Putamen (tissue), 1 donor: ENCODE data around the gene ELMOD1.

Source experiments
- DNase-seq: peaks from one replicate; pipeline ENCODE4 v3.0.0-alpha.2; 2016; ENCODE audit warnings: low spot score

ELMOD1 gene

DNA sequence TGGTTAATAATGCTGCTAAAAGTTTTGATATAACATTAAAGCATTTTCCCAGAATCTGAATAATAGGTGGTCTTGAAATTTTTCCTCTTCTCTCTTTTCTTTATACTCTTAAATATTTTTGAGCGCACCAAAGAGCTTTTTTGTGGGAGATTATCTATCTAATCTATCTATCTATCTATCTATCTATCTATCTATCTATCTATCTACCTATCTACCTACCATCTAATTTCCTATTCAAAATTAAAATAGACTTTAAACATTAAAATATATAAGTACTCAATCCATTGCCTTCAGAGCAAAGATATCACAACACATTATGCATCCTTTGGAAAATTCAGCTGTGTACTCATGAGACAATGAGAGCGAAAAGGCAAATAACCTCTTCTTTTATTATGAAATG lies 55.8 kb downstream of the ELMOD1 start:
- no peak for DNase-seq

DNA sequence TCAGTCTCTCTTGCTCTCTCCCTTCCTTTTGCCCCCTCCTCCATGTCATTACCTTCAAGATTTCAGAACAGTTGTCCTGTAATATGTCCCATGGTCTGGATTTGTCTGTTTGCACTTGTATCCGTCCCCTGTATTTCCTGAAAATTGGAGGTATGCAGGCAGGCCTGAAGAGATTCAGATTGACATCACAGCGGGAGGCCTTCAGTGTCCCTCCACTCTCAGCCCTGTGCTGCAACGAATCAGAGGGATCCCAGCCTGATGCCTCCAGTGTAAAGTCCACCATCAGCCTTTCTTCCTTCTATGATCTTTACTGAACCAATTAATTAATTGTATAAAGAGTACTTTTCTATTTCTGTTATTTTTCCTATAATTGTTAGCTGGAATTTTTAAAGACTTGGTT lies 57.3 kb downstream of the ELMOD1 start:
- DNase-seq, result no peak

DNA sequence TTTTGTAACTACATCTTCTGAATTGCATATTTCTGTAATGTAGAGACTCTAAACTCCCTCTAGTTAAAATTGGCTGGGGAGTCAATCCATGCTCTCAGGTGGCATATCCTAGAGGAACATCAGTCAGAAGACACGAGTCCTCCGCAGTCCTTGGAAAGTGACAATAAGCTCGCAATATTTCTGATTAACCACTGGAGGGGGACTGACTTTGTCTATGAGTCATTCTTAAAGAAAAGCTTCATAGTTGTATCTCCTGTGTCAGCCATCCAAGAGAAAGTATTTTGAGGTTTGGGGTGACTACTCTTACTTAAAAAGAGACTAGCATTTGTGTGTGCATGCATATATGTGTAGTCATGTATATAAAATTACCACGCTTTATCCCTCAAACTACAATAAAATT lies 60.7 kb downstream of the ELMOD1 start:
- no peak for DNase-seq

- no peak for DNase-seq
Observed at GRCh38 chr11:107653076-107653475, 62.1 kb downstream of the ELMOD1 start.

GRCh38 chr11:107655602-107656001 lies 64.7 kb downstream of the ELMOD1 start:
- no peak for DNase-seq

- no peak for DNase-seq
Observed at GRCh38 chr11:107659310-107659709, 68.4 kb downstream of the ELMOD1 start.

DNA sequence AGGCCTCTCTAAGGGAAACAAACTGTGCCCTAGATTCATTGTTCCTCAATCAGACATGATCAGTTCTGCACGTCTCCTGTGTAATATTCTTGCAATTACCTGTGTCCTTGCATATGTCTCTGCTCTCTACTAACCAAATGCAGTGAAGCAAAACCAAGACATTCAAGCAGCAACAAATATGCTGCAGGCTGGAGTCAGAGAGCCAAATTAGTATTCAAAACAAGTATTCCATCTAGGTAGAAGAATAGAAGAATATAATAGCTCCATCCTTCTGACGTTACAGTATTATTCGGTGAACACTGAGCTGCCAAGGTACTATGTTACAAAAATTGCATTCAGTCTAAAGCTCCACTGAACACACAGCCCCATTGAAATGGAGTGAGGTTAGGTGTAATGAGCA lies 69.1 kb downstream of the ELMOD1 start:
- DNase-seq, result no peak

DNA sequence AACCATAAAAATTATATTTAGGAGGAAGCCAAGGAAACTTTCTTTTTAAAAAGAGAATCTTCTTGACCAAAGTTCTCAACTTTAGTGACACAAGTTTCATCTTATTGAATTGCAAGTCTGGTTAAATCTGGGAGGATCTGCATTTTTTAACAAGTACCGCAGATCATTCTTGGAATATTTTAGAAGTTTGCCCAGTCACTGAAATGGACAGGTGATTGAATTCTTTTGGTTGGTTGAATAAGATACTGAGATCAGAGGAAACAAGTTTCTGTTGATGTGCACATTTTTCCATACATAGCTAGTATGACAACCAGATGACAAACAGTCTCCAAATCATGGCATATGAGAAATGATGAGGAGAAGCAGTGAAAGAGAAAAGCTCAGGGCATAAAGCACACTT lies 70.7 kb downstream of the ELMOD1 start:
- no peak for DNase-seq

GRCh38 chr11:107665018-107665417 lies 74.1 kb downstream of the ELMOD1 start:
- DNase-seq, result no peak

GRCh38 chr11:107666911-107667613 lies 76.1 kb downstream of the ELMOD1 start:
- DNase-seq, result no peak

GRCh38 chr11:107669191-107669740 lies 78.3 kb downstream of the ELMOD1 start:
- DNase-seq, result no peak

- peak; percentile 37 for DNase-seq
Observed at GRCh38 chr11:107669893-107670601, 79.1 kb downstream of the ELMOD1 start.

- DNase-seq, result no peak
Observed at GRCh38 chr11:107675902-107676301, 85.0 kb downstream of the ELMOD1 start.

- DNase-seq, result no peak
Observed at GRCh38 chr11:107676336-107677057, 85.5 kb downstream of the ELMOD1 start.

- DNase-seq, result no peak
Observed at GRCh38 chr11:107677924-107678631, 87.1 kb downstream of the ELMOD1 start.

DNA sequence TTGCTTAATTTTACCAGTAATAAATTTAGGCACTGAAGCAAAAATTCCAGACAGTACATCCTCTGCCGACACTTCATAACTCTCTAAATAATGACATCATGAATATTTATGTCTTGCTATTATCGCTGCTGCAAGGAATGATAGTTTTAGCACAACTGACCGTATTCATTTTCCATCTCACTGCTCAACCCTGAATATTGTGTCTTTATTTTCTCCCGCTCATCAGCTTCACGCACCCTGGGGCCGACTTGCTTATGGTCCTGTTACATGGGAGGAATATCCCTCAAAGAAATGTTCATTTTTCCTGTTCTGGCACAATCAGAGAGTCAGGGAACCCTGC lies 87.7 kb downstream of the ELMOD1 start:
- DNase-seq, result no peak

DNA sequence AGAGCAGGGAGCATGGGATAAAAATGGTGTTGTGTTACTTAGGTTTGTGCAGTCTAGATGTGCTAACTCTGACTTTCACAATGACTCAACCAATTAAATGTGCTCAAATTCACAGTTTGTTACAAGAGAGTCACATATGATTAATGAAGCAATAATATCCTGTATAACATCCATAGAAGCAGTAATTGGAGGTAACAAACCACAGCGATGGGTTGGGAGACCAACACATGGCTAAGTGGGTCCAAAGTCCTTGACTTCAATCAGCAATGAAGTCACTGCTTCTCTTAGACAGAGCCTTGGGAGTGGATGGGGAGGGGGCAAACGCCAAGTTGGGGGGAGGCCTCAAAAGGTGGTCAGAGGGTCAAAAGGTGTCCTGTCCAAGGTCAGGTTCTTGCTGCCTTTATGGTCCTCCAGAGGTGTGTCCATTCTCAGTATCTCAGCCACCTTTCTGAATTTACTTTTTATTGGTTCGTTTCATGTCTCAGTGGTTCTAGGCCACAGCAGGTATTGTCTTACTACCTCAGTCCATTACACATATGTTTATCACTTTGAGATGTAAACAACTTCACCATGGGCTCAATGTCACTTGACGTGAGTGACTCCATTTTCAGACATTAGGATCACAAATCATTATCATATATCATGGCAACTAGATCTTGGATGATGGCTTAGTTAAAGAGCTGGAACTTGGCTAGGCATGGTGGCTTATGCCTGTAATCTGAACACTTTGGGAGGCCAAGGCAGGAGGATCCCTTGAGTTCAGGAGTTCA lies 88.5 kb downstream of the ELMOD1 start:
- no peak for DNase-seq

DNA sequence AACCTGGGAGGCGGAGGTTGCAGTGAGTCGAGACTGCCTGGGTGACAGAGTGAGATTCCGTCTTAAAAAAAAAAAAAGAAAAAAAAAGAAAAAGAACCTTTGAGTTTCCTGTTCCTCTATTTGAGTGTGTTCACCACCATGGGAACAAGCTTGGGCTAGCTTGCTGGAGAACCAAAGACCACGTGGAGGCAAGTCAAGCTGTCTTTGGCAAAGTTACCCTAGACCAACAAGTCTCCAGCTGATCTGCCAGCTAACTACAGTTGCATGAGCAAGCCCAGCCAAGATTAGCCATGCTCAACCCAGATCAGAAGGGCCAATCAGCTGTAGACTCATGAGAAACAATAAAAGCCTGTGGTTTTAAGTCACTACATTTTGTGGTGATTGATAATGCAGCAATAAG lies 91.2 kb downstream of the ELMOD1 start:
- DNase-seq, result no peak

DNA sequence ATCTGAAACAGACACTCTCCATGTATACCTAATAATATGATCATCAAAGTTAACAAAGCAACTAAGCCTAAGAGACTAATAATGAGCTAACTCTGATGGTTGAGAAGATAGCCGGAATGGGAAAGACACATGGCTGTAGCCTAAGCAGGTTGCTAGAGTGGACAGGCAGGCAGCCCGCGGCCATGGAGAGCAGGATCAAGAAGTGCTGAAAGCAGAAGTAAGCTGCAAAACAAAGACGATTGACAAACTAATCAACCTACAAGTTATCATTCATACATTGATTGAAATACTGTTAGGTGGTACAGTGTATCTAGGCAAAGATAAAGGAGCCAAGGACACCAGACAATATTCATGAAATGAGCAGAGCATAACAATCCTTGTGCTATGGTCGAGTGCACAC lies 91.6 kb downstream of the ELMOD1 start:
- DNase-seq, result no peak

GRCh38 chr11:107683061-107683460 lies 92.1 kb downstream of the ELMOD1 start:
- no peak for DNase-seq

- no peak for DNase-seq
Observed at GRCh38 chr11:107683807-107684206, 92.9 kb downstream of the ELMOD1 start.
